Gastrocnemius medialis (tissue), 4 donors: ENCODE data around the gene SLC49A4.

Experiments
- CTCF ChIP-seq, 5 experiments: fragments of 450-650 bp in 3 of 5; fragments of 200-600 bp in 2 of 5; sonication (generic) in 2 of 5; IDR thresholded peaks in 4 of 5; conservative IDR thresholded peaks in 1 of 5; 1 replicate in 4 of 5; 2 replicates in 1 of 5; pipeline ENCODE4 v1.5.1; 2016 to 2019; ENCODE audit warnings: antibody characterized with exemption in 5 of 5, mild to moderate bottlenecking in 3 of 5, moderate library complexity in 3 of 5
- POLR2A ChIP-seq, 2 donors: fragments of 450-650 bp; IDR thresholded peaks; one replicate each; pipeline ENCODE4 v1.6.1; 2017; ENCODE audit warnings: antibody characterized with exemption in 2 of 2, mild to moderate bottlenecking in 2 of 2, moderate library complexity in 2 of 2

- TF ChIP-seq POLR2A (IDR thresholded peaks at IDR 0.05) = no peak
- TF ChIP-seq CTCF (IDR thresholded peaks at IDR 0.05 in 4 of 5, conservative IDR thresholded peaks at IDR 0.05 in 1 of 5) = no peak
These were observed 48.7 kb downstream of the SLC49A4 start for GRCh38 chr3:122843604-122844003.
